Skeletal muscle tissue (tissue), 4 donors: ENCODE data around the gene TNFAIP8L3. TPM values are rescaled to one million over a fixed set of nuclear protein-coding genes. Genes with fewer than 3 reads are reported as not detected.

Experiments used
- H3K27ac ChIP-seq: one replicate; pipeline ENCODE4 v1.7.0; 2013; ENCODE audit warnings: mild to moderate bottlenecking, low read depth, low read length, inconsistent platforms
- H3K27me3 ChIP-seq, 3 donors: one replicate each; pipeline ENCODE4 v1.7.0; 2013; ENCODE audit warnings: low read length in 3 of 3; ENCODE audit not compliant: control insufficient read depth in 3 of 3, insufficient read depth in 3 of 3
- H3K36me3 ChIP-seq, 3 donors: one replicate each; pipeline ENCODE4 v1.7.0; 2013; ENCODE audit warnings: low read length in 3 of 3; ENCODE audit not compliant: control insufficient read depth in 3 of 3, insufficient read depth in 3 of 3
- H3K4me1 ChIP-seq, 3 donors: one replicate each; pipeline ENCODE4 v1.7.0; 2013; ENCODE audit warnings: low read length in 3 of 3, mild to moderate bottlenecking in 3 of 3; ENCODE audit not compliant: control insufficient read depth in 3 of 3, insufficient read depth in 3 of 3
- H3K4me3 ChIP-seq, 3 donors: one replicate each; pipeline ENCODE4 v1.7.0; 2013; ENCODE audit warnings: low read length in 3 of 3
- H3K9ac ChIP-seq, 3 donors: one replicate each; pipeline ENCODE4 v1.7.0; 2013; ENCODE audit warnings: low read length in 3 of 3, mild to moderate bottlenecking in 3 of 3, moderate library complexity in 2 of 3, low read depth in 1 of 3
- H3K9me3 ChIP-seq, 3 donors: one replicate each; pipeline ENCODE4 v1.7.0; 2013; ENCODE audit warnings: low read length in 3 of 3; ENCODE audit not compliant: control insufficient read depth in 3 of 3
- total RNA-seq: library from RNA; depleted of rRNA; stranded (reverse); fragments of >200 nt; gene quantifications from one replicate; pipeline ENCODE4 v1.2.3, GENCODE V29; 2014
- donor health status: Osteomylitis.

Gene TNFAIP8L3
- total RNA-seq, 1 donor from 2014 or later = 2.1 TPM

DNA sequence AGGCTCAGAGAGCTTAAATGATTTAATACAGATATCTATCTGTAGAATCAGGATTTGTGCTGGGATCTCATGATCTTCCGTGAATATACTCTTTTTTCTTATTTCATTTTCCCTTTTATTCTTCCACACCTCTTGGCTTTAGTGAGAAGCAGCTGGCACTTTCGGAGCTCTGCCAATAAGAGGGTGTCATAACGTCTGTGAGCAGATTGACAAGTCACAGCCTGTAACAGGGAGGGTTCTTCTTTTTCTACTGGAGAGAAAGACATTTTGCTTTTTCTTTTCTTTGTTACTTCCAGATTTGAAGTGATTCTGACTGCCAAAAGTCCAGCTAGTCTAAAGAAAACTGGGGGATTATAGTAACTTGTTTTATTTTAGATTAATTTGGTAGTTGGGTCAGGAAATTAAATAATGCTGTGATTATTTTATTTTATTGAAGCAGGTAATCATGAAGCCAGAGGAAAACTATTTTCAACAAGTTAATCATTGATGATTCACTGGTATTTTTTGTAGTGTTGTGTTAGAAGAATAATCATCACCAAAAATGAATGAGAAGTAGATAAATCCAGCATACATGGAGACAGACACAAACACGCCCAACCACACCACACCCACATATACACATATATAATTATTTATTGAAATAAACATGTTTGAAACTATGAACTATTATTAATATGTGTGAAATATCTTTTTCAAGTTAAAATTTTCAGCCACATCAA is 69.8 kb downstream of the TNFAIP8L3 start:
- Histone ChIP-seq H3K9me3 (no peaks in the 10 kb centered on the region), H3K9ac (peak overlapping the region in 2 of 3 donors; percentile 46), H3K27ac (peak overlapping the region; percentile 32), H3K4me1 (peaks cover 4 to 7% (median 4%) of the 10 kb centered on the region in 3 donors), H3K4me3 (peak overlapping the region in 1 of 3 donors; percentile 32), H3K36me3 (no peaks in the 10 kb centered on the region), H3K27me3 (no peaks in the 10 kb centered on the region)

GRCh38 chr15:51023499-51023898 is 71.2 kb downstream of the TNFAIP8L3 start:
- Histone ChIP-seq H3K36me3 (no peaks in the 10 kb centered on the region), H3K4me1 (peaks cover 4 to 7% (median 4%) of the 10 kb centered on the region in 3 donors), H3K9ac (no peak overlapping the region), H3K9me3 (no peaks in the 10 kb centered on the region), H3K27me3 (no peaks in the 10 kb centered on the region), H3K27ac (no peak overlapping the region), H3K4me3 (no peak overlapping the region)

DNA sequence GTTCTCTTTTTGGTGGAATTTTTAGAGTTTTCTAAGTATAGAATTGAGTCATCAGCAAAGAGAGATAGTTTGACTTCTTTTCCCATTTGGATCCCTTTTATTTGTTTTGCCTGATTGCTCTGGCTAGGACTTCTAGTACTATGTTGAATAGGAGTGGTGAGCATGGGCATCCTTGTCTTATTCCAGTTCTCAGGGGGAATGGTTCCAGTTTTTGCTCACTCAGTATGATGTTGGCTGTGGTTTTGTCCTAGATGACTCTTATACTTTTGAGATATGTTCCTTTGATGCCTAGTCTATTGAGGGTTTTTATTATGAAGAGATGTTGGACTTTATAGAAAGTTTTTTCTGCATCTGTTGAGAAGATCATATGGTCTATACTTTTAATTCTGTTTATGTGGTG is 72.5 kb downstream of the TNFAIP8L3 start:
- Histone ChIP-seq H3K4me3 (no peak overlapping the region), H3K9ac (no peak overlapping the region), H3K27me3 (no peaks in the 10 kb centered on the region), H3K4me1 (peaks cover 4 to 7% (median 4%) of the 10 kb centered on the region in 3 donors), H3K27ac (no peak overlapping the region), H3K9me3 (no peaks in the 10 kb centered on the region), H3K36me3 (no peaks in the 10 kb centered on the region)

GRCh38 chr15:51016615-51017014 is 78.1 kb downstream of the TNFAIP8L3 start:
- Histone ChIP-seq H3K27ac (no peak overlapping the region), H3K4me1 (no peaks in the 10 kb centered on the region), H3K4me3 (no peak overlapping the region), H3K9ac (no peak overlapping the region), H3K27me3 (no peaks in the 10 kb centered on the region), H3K36me3 (no peaks in the 10 kb centered on the region), H3K9me3 (no peaks in the 10 kb centered on the region)

DNA sequence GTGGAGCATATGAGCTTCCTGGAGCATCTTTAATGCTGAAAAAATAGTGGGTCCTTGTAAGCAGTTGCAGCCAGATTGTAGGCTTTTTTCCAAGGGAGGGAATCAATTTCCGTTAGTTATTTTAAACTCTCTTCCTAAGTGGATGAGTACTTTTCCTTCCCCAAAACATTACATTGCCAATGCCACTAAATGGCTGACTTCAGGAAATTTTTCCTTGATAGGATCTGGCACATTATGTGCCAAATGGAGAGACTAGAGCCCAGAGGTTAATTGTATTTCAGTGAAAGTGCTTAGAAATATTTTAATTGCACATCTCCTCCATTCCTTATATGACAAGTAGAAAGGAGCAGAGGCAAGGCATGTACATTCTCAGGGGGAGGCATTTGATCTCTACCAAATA is 83.5 kb downstream of the TNFAIP8L3 start:
- H3K27ac ChIP-seq = no peak overlapping the region
- H3K27me3 ChIP-seq = no peaks in the 10 kb centered on the region
- no peak overlapping the region for H3K9ac ChIP-seq
- H3K4me1 ChIP-seq = no peaks in the 10 kb centered on the region
- H3K36me3 ChIP-seq = peaks cover under 1 to 4% (median 3%) of the 10 kb centered on the region in 3 donors
- no peak overlapping the region for H3K4me3 ChIP-seq
- H3K9me3 ChIP-seq = no peaks in the 10 kb centered on the region

DNA sequence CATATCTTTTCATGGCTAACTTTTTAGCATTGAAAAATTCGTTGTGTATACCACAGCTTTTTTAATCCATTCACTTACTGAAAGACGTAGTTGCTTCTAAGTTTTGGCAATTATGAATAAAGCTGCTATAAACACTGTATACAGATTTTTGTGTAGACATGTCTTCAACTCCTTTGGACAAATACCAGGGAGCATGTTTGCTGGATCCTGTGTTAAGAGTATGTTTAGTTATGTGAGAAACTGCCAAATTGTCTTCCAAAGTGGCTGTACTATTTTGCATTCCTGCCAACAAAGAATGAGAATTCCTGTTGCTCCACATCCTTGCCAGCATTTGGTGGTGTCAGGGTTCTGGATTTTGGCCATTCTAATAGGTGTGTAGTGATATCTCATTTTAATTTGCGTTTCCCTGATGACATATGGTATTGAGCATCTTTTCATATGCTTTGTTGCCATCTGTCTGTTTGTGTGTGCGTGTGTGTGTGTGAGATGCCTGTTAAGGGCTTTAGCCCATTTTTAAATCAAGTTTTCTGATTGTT is 87.5 kb downstream of the TNFAIP8L3 start:
- H3K4me1 ChIP-seq = no peaks in the 10 kb centered on the region
- no peak overlapping the region for H3K27ac ChIP-seq
- H3K9ac ChIP-seq = no peak overlapping the region
- no peaks in the 10 kb centered on the region for H3K9me3 ChIP-seq
- H3K4me3 ChIP-seq = no peak overlapping the region
- H3K27me3 ChIP-seq = no peaks in the 10 kb centered on the region
- H3K36me3 ChIP-seq = peaks cover 4 to 16% (median 15%) of the 10 kb centered on the region in 3 donors

Other genes with a start within 250 kb of the TNFAIP8L3 start
- 9.9 TPM for gene AP4E1, start 186.2 kb downstream of the TNFAIP8L3 start, total RNA-seq
- gene CYP19A1, start 243.7 kb upstream of the TNFAIP8L3 start, total RNA-seq = 0.52 TPM
- 3.7 TPM for gene GLDN, start 246.7 kb upstream of the TNFAIP8L3 start, total RNA-seq